Activated CD4-positive, alpha-beta T cell treated with anti-CD3 and anti-CD28 coated beads, Interleukin-2, Interleukin-4, amounts not matched to agents 100 ng/mL and 50 ng/mL, durations not matched to agents 16 hours and 8 hours (primary cell): ENCODE measurements around the gene KDM4B.
"Not testable (repeated sequence)": the region's sequence is repeated elsewhere in the genome, so short reads cannot be mapped to it uniquely, and the experiment has no call there.

Experiments
- DNase-seq: peaks from one replicate; pipeline ENCODE4 v3.0.0-alpha.2; 2020; ENCODE audit warnings: low spot score

The KDM4B gene

GRCh38 chr19:5171711-5172110 is 202.8 kb downstream of the KDM4B start:
- no peak for DNase-seq

DNA sequence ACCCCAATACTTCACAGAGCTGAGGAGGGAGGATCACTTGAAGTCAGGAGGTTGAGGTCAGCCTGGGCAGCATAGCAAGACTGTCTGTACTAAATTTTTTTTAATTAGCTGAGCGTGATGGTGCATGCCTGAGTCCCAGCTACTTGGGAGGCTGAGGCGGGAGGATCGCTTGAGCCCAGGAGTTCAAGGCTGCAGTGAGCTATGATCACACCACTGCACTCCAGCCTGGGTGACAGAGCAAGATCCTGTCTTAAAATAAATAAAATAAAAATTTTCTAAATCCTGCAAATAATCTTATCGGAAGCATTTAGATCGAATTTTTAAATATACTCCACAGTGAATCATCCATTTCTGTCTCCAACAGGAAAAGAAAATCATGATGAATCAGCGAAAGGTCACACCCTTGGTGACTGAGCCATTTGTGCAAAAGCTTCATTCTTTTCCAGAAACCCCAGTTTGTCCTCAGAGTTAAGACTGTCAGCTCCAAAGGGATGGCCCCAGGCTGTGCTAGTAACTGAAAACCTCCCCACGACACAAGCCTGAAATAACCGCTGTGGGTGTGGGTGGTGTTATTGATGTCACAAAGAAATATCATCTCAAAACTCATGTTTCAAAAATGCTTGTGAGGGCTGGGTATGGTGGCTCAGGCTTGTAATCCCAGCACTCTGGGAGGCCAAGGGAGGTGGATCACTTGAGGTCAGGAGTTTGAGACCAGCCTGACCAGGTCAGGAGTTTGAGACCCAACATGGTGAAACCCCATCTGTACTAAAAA is 204.1 kb downstream of the KDM4B start:
- no peak for DNase-seq

DNA sequence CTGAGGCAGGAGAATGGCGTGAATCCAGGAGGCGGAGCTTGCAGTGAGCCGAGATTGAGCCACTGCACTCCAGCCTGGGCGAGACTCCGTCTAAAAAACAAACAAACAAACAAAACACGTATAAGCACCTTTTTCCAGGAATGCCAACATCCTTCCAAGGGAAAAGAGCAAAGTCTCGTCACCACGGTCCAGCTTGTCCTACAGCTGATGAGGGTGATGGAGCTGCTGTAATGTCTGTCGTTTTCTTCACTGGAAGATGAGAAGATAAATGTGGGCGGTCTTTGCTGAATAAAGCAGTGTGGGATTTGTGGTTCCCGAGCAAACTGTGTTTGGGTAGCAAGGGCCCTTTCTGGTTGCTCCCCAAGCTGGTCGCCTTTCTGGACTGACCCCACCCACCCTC is 205.1 kb downstream of the KDM4B start:
- no peak for DNase-seq

DNA sequence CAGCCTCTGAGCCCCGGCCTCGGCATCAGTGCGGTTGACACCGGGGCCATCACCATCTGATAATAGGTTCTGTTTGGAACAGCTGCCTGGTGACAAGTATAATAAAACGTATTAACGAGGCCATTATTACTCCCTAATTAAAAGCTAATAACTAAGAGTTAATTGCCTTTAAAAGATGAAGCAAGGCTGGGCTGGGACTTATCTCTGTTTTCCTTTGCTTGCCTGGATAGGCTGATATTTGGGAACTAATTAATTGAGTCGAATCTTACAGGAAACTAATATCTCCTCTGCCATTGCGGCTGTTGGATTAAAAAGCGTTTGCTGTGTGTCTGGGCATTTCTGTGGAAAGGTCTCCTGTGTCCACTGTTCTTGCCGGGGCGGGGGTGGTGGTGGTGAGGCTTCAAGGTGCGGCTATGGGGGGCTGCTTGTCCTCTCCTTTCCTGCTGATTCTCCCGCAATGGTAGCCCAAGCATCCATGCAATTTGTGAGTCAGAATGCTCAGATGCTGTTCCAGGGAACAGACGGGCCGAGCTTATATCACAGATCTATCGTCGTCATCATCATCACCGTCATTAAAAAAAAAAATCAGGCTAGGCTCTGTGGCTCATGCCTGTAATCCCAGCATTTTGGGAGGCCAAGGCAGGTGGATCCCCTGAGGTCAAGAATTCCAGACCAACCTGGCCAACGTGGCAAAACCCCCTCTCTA is 209.0 kb downstream of the KDM4B start:
- no peak for DNase-seq

GRCh38 chr19:5178841-5179240 is 209.9 kb downstream of the KDM4B start:
- DNase-seq, result no peak

- no peak for DNase-seq
These were observed 210.3 kb downstream of the KDM4B start for GRCh38 chr19:5179256-5179655.

- DNase-seq, result no peak
These were observed 212.4 kb downstream of the KDM4B start for GRCh38 chr19:5181329-5181728.

GRCh38 chr19:5182751-5183150 is 213.8 kb downstream of the KDM4B start:
- DNase-seq, result no peak

GRCh38 chr19:5183616-5184015 is 214.7 kb downstream of the KDM4B start:
- DNase-seq, result no peak

DNA sequence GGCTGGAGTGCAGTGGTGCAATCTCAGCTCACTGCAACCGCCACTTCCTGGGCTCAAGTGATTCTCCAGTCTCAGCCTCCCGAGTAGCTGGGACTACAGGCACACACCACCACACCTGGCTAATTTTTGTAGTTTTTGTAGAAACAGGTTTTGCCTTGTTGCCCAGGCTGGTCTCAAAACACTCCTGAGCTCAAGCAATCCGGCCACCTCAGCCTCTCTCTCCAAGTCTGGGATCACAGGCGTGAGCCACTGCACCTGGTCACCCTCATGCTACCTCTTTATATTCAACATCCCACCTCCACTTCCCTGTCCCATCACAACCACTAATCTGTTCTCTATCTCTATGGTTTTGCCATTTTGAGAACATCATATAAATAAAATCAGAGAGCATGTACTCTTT is 216.0 kb downstream of the KDM4B start:
- no peak for DNase-seq

DNA sequence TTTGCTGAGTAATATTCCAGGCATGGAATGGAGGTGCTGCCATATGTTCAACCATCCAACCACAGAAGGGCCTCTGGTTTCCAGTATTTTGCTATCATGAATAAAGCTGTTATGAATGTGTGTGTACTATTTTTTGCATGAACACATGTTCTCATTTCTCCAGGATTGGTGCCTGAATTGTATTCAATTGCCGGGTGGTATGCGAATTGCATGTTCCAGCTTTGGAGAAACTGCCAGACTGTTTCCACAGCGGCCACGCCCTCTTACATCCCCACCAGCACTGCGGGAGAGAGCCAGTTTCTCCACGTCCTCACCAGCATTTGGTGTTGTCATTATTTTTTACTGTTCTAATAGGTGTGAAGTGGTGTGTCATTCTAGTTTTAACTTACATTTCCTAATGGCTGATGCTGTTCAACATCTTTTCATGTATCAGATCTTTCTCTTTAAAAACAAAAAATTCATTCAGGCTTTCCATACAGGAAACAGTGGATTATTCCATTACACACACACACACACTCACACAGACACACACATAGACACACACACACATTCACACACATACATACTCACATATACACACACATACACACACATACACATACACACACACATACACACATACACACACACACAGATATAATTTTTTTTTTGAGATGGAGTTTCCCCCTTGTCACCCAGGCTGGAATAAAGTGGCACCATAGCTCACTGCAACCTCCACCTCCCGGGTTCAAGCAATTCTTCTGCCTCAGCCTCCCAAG is 217.6 kb downstream of the KDM4B start:
- DNase-seq, result no peak

DNA sequence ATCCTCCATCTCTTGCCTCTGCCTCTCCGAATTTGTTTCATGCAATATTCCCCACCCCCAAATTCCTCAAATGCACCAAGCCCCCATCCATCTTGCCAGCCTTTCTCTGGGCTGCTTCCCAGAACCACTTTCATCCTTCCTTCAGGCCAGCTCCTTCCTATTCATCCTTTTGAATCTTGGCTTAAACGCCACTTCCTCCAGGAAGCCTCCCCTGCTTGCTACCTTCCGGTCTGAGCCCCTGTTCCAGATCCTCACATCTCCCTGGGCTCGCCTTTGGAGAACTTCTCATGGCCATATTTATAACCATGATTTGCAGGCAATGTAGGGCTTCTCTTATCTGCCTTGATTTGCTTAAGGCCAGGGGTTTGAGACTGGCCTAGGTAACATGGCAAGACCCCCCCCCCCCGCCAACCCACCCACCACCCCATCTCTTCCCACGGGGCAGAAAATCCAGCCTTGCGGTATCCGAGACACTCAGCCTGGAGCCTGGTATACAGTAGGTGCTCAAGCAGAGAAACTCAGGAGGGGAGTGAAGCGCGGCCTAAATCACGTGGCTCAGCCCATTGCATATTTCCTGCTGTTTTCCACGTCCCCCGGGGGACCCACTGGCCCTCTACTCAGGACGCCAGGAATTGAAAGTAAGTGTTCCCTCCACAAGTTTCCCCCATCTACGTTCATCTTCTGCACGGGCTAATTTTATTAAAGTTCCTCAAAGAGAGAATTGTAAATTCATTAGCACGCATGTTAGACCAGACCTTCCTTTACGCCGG is 219.8 kb downstream of the KDM4B start:
- no peak for DNase-seq

GRCh38 chr19:5189318-5189607 is 220.3 kb downstream of the KDM4B start:
- DNase-seq, result no peak

GRCh38 chr19:5191091-5191490 is 222.2 kb downstream of the KDM4B start:
- no peak for DNase-seq

DNA sequence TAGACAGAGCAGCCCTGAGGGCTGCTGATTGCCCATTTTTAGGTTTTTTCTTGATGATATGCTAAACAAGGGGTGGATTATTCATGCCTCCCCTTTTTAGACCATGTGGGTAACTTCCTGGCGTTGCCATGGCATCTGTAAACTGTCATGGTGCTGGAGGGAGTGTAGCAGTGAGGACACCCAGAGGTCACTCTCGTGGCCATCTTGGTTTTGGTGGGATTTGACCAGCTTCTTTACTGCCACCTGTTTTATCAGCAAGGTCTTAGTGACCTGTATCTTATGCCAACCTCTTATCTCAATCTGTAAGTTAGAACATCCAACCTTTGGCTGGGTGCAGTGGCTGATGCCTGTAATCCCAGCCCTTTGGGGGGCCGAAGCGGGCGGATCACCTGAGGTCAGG is 223.7 kb downstream of the KDM4B start:
- no peak for DNase-seq

- no peak for DNase-seq
These were observed 224.3 kb downstream of the KDM4B start for GRCh38 chr19:5193192-5193591.

- no peak for DNase-seq
These were observed 225.7 kb downstream of the KDM4B start for GRCh38 chr19:5194641-5195040.

GRCh38 chr19:5195587-5195986 is 226.7 kb downstream of the KDM4B start:
- not testable (repeated sequence) for DNase-seq

- DNase-seq, result no peak
These were observed 227.9 kb downstream of the KDM4B start for GRCh38 chr19:5196832-5197231.

- DNase-seq, result no peak
These were observed 231.9 kb downstream of the KDM4B start for GRCh38 chr19:5200844-5201243.

GRCh38 chr19:5202553-5202952 is 233.6 kb downstream of the KDM4B start:
- no peak for DNase-seq
